ENCODE measurements around the gene SPATC1L. TPM values are rescaled to one million over a fixed set of nuclear protein-coding genes. Genes with fewer than 3 reads are reported as not detected.

Gene SPATC1L
- total RNA-seq, 2 experiments from 2014 or later: 4.7 to 8.3 TPM

DNA sequence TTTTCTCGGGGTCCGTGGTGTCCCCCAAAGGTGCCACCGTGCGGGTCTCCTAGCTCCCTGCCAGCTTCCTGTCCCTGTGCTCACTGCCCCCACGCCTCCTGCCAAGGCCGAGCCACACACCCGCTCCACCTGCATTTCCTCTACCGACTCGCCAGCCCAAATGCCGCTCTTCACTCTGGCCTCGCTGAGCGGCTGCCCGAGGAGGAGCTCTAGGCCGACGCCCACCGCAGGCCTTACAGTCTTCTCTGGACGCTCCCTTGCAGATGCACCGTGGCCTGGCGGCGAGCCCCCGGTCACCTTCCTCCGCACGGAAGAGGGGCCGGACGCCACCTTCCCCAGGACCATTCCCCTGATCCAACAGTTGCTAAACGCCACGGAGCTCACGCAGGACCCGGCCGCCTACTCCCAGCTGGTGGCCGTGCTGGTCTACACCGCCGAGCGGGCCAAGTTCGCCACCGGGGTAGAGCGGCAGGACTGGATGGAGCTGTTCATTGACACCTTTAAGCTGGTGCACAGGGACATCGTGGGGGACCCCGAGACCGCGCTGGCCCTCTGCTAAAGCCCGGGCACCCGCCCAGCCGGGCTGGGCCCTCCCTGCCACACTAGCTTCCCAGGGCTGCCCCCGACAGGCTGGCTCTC is 55.2 kb downstream of the SPATC1L start:
- no TSS peak for BruUV-seq (replicated peaks)
- TF ChIP-seq EZH2phosphoT487 (IDR thresholded peaks at IDR 0.05; ENCODE audit: borderline replicate concordance, low read depth, low read length): no peak
- TF ChIP-seq, protein P1, sequence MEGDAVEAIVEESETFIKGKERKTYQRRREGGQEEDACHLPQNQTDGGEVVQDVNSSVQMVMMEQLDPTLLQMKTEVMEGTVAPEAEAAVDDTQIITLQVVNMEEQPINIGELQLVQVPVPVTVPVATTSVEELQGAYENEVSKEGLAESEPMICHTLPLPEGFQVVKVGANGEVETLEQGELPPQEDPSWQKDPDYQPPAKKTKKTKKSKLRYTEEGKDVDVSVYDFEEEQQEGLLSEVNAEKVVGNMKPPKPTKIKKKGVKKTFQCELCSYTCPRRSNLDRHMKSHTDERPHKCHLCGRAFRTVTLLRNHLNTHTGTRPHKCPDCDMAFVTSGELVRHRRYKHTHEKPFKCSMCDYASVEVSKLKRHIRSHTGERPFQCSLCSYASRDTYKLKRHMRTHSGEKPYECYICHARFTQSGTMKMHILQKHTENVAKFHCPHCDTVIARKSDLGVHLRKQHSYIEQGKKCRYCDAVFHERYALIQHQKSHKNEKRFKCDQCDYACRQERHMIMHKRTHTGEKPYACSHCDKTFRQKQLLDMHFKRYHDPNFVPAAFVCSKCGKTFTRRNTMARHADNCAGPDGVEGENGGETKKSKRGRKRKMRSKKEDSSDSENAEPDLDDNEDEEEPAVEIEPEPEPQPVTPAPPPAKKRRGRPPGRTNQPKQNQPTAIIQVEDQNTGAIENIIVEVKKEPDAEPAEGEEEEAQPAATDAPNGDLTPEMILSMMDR (conservative IDR thresholded peaks at IDR 0.05; ENCODE audit: low read length): no peak
- CTCF ChIA-PET (ENCODE audit: unreplicated experiment): no interaction called here

DNA sequence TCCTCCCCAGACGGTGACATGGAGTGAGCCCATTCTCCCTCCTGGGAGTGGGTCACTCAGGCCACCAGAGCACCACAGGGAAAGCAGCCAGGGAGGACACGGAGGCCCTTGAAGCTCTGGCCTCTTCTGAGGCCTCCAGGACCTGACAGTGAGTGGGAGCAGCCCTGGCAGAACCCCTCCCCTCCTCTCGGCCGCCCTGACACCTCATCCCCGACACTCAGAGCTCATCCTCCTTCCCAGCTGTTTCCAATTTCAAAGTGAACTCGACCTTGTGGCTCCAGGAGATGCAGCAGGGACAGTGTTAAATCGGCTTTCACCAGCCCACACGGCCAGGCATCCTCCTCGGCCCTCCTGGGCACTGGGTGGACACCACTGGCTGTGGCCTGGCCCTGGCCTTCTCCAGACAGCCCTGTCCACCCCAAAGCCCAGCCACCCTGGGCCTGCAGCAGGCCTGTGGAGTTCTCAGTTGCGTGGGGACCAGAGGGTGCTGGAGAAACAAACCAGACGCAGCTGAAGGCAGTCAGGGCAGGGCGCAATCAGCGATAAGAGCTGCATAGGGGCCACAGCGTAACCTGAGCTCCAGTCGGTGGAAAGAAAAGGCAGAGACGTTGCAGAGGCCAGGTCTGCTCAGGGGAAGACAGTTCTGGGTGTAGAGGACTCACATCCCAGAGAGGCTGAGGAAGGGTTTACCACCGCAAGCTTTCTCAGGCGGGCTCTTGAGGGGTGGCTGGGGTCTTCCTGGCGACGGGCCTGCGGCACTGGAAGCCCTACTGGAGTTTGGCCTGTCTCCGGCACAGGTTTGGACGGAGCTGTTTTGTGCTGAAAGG is 55.9 kb downstream of the SPATC1L start:
- Histone ChIP-seq H3K4me3 (ENCODE audit: low read depth, low read length, poor library complexity, severe bottlenecking) (no peak overlapping the region), H4K20me1 (ENCODE audit: insufficient read depth, low read length) (no peaks in the 10 kb centered on the region), H3K4me1 (ENCODE audit: insufficient read depth, low read length, poor library complexity, severe bottlenecking) (no peaks in the 10 kb centered on the region), H3K9me3 (ENCODE audit: low read length) (no peaks in the 10 kb centered on the region), H3K9me2 (ENCODE audit: insufficient read depth, low read length) (no peaks in the 10 kb centered on the region), H2AFZ (ENCODE audit: low read length) (no peak overlapping the region), H3K27ac (ENCODE audit: low read depth, low read length, poor library complexity, severe bottlenecking) (no peak overlapping the region), H3K4me2 (ENCODE audit: low read length) (no peak overlapping the region), H3K36me3 (ENCODE audit: insufficient read depth, low read length) (no peaks in the 10 kb centered on the region), H3K79me2 (ENCODE audit: insufficient read depth, low read depth, low read length) (no peaks in the 10 kb centered on the region)
- CTCF ChIA-PET (ENCODE audit: unreplicated experiment): no interaction called here
- BruUV-seq (replicated peaks): no TSS peak
- POLR2A ChIA-PET: no interaction called here
- TF ChIP-seq, protein P1 (conservative IDR thresholded peaks at IDR 0.05; ENCODE audit: low read length): no peak
- no peak for TF ChIP-seq EZH2phosphoT487 (IDR thresholded peaks at IDR 0.05; ENCODE audit: borderline replicate concordance, low read depth, low read length)
- no peak for DNase-seq (ENCODE audit: low spot score)
- intact Hi-C loops (cut with micrococcal nuclease; ENCODE audit: unreplicated experiment): no loop called here

More for the DNA sequence above, 55.2 kb downstream of the SPATC1L start:
- Histone ChIP-seq H4K20me1 (ENCODE audit: insufficient read depth, low read length) (no peaks in the 10 kb centered on the region), H3K9me2 (ENCODE audit: insufficient read depth, low read length) (no peaks in the 10 kb centered on the region), H3K9me3 (ENCODE audit: low read length) (no peaks in the 10 kb centered on the region), H3K36me3 (ENCODE audit: insufficient read depth, low read length) (no peaks in the 10 kb centered on the region), H3K4me3 (ENCODE audit: low read depth, low read length, poor library complexity, severe bottlenecking) (no peak overlapping the region), H3K27ac (ENCODE audit: low read depth, low read length, poor library complexity, severe bottlenecking) (no peak overlapping the region), H3K79me2 (ENCODE audit: insufficient read depth, low read depth, low read length) (no peaks in the 10 kb centered on the region), H2AFZ (ENCODE audit: low read length) (no peak overlapping the region), H3K4me2 (ENCODE audit: low read length) (no peak overlapping the region), H3K4me1 (ENCODE audit: insufficient read depth, low read length, poor library complexity, severe bottlenecking) (no peaks in the 10 kb centered on the region)
- POLR2A ChIA-PET: no interaction called here
- intact Hi-C loops (cut with micrococcal nuclease; ENCODE audit: unreplicated experiment): no loop called here
- no peak for DNase-seq (ENCODE audit: low spot score)

Measured in OCI-LY7 (cell line).